ENCODE results near the gene ATP2A2.

ATP2A2 gene

DNA sequence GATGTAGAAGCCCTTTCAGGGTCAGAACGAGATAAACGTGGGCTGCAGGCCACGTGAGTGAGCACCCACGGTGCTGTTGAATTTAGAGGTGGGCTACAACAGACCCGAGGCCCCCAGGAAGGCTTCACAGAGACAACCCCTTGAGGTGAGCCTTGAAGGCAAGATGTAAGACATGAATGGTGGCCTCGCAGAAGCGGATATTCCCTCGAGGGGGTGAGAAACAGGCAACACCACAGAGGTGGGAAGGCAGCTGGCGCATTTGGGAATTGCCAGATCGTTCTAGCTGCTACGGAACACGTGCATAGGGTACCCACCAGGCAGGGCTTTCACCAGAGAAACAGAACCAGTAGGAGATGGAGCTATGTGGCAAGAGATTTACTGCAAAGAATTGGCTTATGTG is 22.6 kb upstream of the ATP2A2 start:
- H3K36me3 ChIP-seq (ENCODE audit: control insufficient read depth, insufficient read depth, low read length): no peaks in the 10 kb centered on the region
- 93 to 97% methylated on average over 12 of the region's 12 CpGs for WGBS, 2 experiments (ENCODE audit: insufficient coverage in 2 of 2)

DNA sequence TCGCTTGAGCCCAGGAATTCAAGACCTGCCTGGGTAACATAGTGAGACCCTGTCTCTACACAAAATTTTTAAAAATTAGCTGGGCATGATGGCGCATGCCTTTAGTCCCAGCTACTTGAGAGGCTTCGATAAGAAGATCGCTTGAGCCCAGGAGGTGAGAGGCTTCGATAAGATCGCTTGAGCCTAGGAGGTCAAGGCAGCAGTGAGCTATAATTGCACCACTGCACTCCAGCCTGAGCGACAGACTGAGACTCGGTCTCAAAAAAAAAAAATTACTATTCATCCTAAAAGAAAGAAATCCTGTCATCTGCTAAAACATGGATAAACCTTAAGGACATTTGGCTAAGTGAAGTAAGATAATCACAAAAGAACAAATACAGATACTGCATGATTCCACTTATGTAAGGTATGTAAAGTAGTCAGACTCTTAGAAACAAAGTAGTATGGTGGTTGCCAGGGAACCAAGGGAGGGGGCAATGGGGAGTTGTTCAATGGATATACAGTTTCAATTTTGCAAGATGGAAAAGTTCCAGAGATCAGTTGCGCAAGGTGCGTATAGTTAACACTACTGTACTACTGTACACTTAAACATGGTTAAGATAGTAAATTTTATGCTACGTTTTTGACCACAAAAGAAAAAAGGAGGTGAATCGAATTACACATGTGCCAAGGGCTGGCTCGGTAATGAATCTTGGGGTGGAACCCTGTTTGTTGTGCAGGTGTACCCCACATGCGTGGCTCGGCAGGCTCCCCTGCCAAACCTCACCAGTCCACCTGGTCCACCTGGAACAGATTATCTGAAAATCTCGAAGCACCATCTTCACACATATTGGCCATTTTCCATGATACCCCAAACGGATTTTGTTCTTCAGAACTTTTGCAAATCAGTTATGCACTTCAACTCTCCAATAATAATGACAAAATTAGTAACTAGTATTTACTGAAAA is 18.3 kb upstream of the ATP2A2 start:
- peaks cover 14% of the 10 kb centered on the region for H3K4me1 ChIP-seq (ENCODE audit: control insufficient read depth, insufficient read depth, low read length, poor library complexity, severe bottlenecking)

More for the DNA sequence above, 22.6 kb upstream of the ATP2A2 start:
- no peaks in the 10 kb centered on the region for H3K4me1 ChIP-seq (ENCODE audit: control insufficient read depth, insufficient read depth, low read length, poor library complexity, severe bottlenecking)
- no peaks in the 10 kb centered on the region for H3K9me3 ChIP-seq (ENCODE audit: control insufficient read depth, low read length)
- no peak overlapping the region for H3K27ac ChIP-seq (ENCODE audit: low read depth, low read length, severe bottlenecking)
- no peak overlapping the region for H3K4me3 ChIP-seq (ENCODE audit: extremely low read depth, insufficient read depth, low read length, poor library complexity, severe bottlenecking)

DNA sequence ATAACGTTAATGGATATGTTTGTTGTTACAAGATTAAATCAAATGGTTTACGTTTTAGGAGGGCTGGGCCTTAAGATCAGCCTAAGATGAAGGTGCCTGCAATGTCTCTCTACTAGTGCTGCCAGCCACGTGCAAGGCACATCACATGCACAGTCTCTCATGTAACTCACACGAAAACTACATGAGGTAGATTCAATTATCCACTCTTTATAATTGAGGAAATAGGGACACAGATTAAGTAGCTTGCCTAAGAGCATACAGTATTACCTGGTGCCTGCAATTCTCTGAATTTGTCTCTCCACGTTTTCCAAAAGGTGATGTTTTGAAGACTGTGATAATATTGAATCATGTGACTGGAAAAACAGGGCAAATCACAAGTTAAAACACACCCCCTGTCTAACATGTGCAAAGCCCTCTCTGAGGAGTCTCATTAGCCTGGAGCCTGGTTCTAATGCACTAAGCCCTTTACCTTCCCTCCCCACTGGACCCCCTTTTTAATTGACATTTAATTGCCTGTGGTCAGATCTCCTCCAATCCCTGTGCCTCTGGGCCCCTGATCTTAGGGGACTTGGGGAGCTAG is 14.6 kb upstream of the ATP2A2 start:
- no peaks in the 10 kb centered on the region for H3K9me3 ChIP-seq (ENCODE audit: control insufficient read depth, low read length)
- H3K4me3 ChIP-seq (ENCODE audit: extremely low read depth, insufficient read depth, low read length, poor library complexity, severe bottlenecking): no peak overlapping the region
- no peak overlapping the region for H3K27ac ChIP-seq (ENCODE audit: low read depth, low read length, severe bottlenecking)
- H3K36me3 ChIP-seq (ENCODE audit: control insufficient read depth, insufficient read depth, low read length): no peaks in the 10 kb centered on the region
- WGBS, 2 experiments (ENCODE audit: insufficient coverage in 2 of 2): 67 to 100% methylated on average over 1 to 2 of the region's 5 CpGs
- peaks cover 37% of the 10 kb centered on the region for H3K4me1 ChIP-seq (ENCODE audit: control insufficient read depth, insufficient read depth, low read length, poor library complexity, severe bottlenecking)

More for the DNA sequence above, 18.3 kb upstream of the ATP2A2 start:
- no peaks in the 10 kb centered on the region for H3K36me3 ChIP-seq (ENCODE audit: control insufficient read depth, insufficient read depth, low read length)
- WGBS, 2 experiments (ENCODE audit: insufficient coverage in 2 of 2): 92 to 97% methylated on average over 10 to 11 of the region's 17 CpGs
- H3K27ac ChIP-seq (ENCODE audit: low read depth, low read length, severe bottlenecking): peak overlapping the region; percentile 23
- H3K9me3 ChIP-seq (ENCODE audit: control insufficient read depth, low read length): no peaks in the 10 kb centered on the region
- no peak overlapping the region for H3K4me3 ChIP-seq (ENCODE audit: extremely low read depth, insufficient read depth, low read length, poor library complexity, severe bottlenecking)

DNA sequence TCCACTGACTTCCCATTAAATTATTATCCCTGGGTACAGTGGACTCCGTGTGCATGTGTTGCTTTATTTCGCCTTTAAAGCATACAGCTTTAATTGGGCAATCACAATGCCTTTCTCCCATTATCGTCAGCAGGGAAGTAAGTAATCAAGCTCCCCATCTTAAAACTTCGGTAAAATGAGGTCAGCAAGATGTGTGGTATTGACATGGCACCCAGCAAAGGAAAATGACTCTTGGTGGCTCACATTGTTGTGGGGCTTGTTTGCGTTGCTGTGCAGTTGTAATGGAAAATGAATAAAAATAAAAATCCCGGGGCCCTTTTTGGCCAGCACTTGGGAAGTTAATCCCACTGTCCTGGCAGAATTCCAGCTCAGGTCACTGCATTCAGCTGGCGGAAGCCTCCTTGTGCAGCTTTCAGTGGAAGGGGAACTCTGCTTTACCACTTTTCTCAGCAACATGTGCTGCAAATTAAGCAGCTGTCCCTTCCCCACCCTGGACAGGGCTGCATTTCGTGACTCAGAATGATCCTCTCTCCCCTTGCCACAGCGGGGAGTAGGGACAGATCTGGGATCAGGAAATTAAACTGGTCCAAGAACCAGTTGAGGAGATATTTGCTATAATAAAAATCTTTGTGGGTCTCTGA is 13.9 kb upstream of the ATP2A2 start:
- Histone ChIP-seq H3K36me3 (ENCODE audit: control insufficient read depth, insufficient read depth, low read length) (no peaks in the 10 kb centered on the region), H3K27ac (ENCODE audit: low read depth, low read length, severe bottlenecking) (peak overlapping the region; percentile 41), H3K4me3 (ENCODE audit: extremely low read depth, insufficient read depth, low read length, poor library complexity, severe bottlenecking) (no peak overlapping the region), H3K9me3 (ENCODE audit: control insufficient read depth, low read length) (no peaks in the 10 kb centered on the region), H3K4me1 (ENCODE audit: control insufficient read depth, insufficient read depth, low read length, poor library complexity, severe bottlenecking) (peaks cover 37% of the 10 kb centered on the region)
- 82 to 88% methylated on average over 5 of the region's 9 CpGs for WGBS, 2 experiments (ENCODE audit: insufficient coverage in 2 of 2)

DNA sequence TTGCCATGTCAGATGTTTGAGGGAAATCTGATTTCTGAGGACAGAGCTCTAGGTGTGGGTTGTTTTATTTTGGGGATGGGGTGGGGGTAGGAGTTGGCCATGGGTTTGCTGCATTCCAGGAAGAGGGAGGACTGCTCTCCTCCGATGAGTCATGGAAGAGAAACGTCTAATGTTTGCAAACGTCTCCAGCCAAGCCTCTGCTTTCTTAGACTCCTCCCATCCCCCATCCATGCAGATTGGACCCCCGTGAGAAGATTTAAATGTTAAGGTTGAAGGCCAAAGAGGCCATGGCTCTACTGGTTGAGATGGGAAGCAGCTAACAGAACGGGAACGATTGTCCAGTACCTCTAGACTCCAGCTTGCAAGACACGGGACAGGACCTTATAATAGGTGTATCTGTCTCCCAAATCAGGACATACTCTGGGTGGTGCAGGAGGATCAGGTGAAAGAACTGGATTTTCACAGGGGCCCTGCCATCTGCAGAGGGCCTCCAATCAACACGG is 11.4 kb upstream of the ATP2A2 start:
- H3K27ac ChIP-seq (ENCODE audit: low read depth, low read length, severe bottlenecking): peak overlapping the region; percentile 92
- no peak overlapping the region for H3K4me3 ChIP-seq (ENCODE audit: extremely low read depth, insufficient read depth, low read length, poor library complexity, severe bottlenecking)
- 64 to 74% methylated on average over 4 to 5 of the region's 8 CpGs for WGBS, 2 experiments (ENCODE audit: insufficient coverage in 2 of 2)

DNA sequence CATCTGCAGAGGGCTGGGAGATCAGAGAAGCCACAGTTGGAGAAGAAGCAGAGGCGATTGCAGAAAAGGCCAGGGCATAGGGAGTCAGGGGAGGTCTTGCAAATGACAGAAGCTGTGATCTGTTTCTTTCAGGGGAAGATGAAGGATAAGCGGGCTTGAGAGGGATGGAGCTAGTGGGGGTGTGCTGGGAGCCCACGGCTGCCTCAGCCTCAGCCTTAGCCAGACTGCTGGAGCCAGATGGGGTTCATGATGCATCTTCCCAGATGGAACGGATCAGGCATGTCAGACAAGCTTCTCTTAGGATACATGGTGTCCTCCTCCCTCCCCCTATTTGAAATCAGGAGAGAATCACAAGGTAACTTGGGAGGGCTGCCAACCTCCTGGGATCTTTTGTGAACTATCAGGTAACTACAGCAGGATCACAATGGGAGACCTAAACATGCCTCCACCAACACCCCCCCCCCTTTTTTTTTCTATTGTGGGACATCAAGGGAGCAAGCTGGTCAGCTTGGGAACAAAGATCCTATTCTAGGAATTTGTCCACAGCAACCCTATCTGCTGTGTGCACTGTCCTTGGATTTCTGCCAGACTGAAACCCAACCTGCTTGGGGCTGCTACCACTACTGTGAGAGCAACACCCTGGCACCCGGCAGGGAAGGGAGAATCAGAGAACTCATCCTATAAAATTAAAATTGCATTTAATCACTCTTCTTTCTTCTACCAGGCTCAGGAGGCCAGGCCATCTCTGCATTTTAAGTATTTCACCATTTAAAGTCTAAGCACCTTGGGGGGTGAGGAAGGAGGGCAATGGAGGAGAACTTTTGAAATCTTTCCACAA is 10.7 kb upstream of the ATP2A2 start:
- H3K9me3 ChIP-seq (ENCODE audit: control insufficient read depth, low read length): no peaks in the 10 kb centered on the region
- 56 to 70% methylated on average over 3 to 5 of the region's 5 CpGs for whole genome bisulfite sequencing, 2 experiments (ENCODE audit: insufficient coverage in 2 of 2)
- H3K27ac ChIP-seq (ENCODE audit: low read depth, low read length, severe bottlenecking): peak overlapping the region; percentile 92

More for the DNA sequence above, 11.4 kb upstream of the ATP2A2 start:
- no peaks in the 10 kb centered on the region for H3K9me3 ChIP-seq (ENCODE audit: control insufficient read depth, low read length)
- no peaks in the 10 kb centered on the region for H3K36me3 ChIP-seq (ENCODE audit: control insufficient read depth, insufficient read depth, low read length)
- H3K4me1 ChIP-seq (ENCODE audit: control insufficient read depth, insufficient read depth, low read length, poor library complexity, severe bottlenecking): peaks cover 50% of the 10 kb centered on the region

DNA sequence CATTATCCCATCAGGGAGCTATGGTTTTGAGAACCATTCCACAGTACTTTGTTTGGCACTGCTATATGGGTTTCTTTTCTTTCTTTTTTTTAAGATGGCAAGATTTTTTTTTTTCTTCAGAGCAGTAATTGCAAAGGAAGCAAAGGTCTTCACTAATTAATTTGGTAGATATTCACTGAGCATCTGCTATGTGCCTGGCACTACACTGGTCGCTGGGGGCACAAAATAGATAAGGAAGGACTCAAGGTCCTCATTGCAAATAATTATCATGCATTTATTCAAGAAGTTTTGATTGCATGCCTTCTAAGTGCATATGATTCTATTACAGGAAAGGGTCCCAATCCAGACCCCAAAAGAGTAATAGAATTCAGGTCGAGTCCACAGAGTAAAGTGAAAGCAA is 10.0 kb upstream of the ATP2A2 start:
- 83 to 100% methylated on average over 1 of the region's 2 CpGs for WGBS, 2 experiments (ENCODE audit: insufficient coverage in 2 of 2)
- no peak overlapping the region for H3K4me3 ChIP-seq (ENCODE audit: extremely low read depth, insufficient read depth, low read length, poor library complexity, severe bottlenecking)
- H3K9me3 ChIP-seq (ENCODE audit: control insufficient read depth, low read length): no peaks in the 10 kb centered on the region
- no peak overlapping the region for H3K27ac ChIP-seq (ENCODE audit: low read depth, low read length, severe bottlenecking)
- H3K36me3 ChIP-seq (ENCODE audit: control insufficient read depth, insufficient read depth, low read length): no peaks in the 10 kb centered on the region
- peaks cover 50% of the 10 kb centered on the region for H3K4me1 ChIP-seq (ENCODE audit: control insufficient read depth, insufficient read depth, low read length, poor library complexity, severe bottlenecking)

More for the DNA sequence above, 10.7 kb upstream of the ATP2A2 start:
- Histone ChIP-seq H3K4me3 (ENCODE audit: extremely low read depth, insufficient read depth, low read length, poor library complexity, severe bottlenecking) (no peak overlapping the region), H3K4me1 (ENCODE audit: control insufficient read depth, insufficient read depth, low read length, poor library complexity, severe bottlenecking) (peaks cover 50% of the 10 kb centered on the region), H3K36me3 (ENCODE audit: control insufficient read depth, insufficient read depth, low read length) (no peaks in the 10 kb centered on the region)

DNA sequence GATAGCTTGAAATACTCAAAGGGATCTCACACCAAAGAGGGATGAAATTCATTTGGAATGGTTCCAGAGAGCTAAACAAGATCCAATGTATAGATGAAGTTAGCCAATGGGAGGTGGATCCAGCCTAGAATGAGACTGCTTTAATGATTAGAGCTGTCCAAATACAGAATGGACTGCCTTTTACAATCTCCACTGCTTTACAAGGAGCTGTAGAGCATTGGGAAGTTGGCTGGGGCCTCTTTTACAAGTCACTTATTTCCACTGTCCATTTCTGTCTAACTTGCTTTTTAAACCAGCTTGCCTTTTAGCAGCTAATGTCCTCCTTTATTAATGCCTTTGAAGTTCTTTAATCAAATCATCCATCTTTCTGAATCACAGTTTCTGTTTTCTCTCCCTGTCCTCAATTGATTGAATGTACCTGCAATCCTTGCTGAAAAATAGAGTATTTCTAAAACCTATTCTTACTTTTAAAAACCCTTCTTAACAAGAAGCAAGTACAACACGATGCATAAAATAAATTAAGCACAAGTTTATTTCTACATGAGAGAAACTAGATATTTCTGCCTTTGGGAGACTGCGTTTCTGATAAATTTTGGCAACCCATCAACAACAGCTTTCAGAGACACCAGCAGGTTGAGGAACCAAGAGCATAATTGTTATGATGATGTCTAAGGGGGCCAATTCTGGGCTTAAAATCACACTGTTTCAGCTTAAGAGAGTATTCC is 3.4 kb upstream of the ATP2A2 start:
- Histone ChIP-seq H3K4me1 (ENCODE audit: control insufficient read depth, insufficient read depth, low read length, poor library complexity, severe bottlenecking) (peaks cover 23% of the 10 kb centered on the region), H3K9me3 (ENCODE audit: control insufficient read depth, low read length) (no peaks in the 10 kb centered on the region), H3K4me3 (ENCODE audit: extremely low read depth, insufficient read depth, low read length, poor library complexity, severe bottlenecking) (no peak overlapping the region), H3K36me3 (ENCODE audit: control insufficient read depth, insufficient read depth, low read length) (peaks cover 3% of the 10 kb centered on the region), H3K27ac (ENCODE audit: low read depth, low read length, severe bottlenecking) (no peak overlapping the region)
- WGBS, 2 experiments (ENCODE audit: insufficient coverage in 2 of 2): 100% methylated on average over 1 of the region's 2 CpGs; no CpG with 5 or more reads in 1 of the 2 experiments

DNA sequence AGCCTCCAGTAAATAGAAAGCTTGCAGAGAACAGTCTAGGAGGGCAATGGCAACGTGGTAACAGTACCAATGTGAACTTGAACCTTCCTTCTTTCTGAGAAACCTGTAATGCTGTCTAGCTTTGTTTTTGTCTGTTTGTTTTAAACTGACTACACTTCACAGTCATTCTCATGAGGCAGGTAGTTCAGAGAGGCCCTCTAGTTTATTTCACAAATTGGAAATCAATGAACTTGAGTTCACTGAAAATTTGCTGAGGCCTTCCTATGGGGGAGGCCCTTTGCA is 2.9 kb upstream of the ATP2A2 start:
- Histone ChIP-seq H3K4me3 (ENCODE audit: extremely low read depth, insufficient read depth, low read length, poor library complexity, severe bottlenecking) (no peak overlapping the region), H3K36me3 (ENCODE audit: control insufficient read depth, insufficient read depth, low read length) (peaks cover 8% of the 10 kb centered on the region), H3K9me3 (ENCODE audit: control insufficient read depth, low read length) (no peaks in the 10 kb centered on the region), H3K4me1 (ENCODE audit: control insufficient read depth, insufficient read depth, low read length, poor library complexity, severe bottlenecking) (peaks cover 24% of the 10 kb centered on the region), H3K27ac (ENCODE audit: low read depth, low read length, severe bottlenecking) (no peak overlapping the region)
- WGBS, 2 experiments (ENCODE audit: insufficient coverage in 2 of 2): 100% methylated on average over 1 of the region's 1 CpG; no CpG with 5 or more reads in 1 of the 2 experiments
